ENCODE measurements around the gene ACOX1.

The ACOX1 gene

GRCh38 chr17:75892556-75893224, 86.3 kb downstream of the ACOX1 start:
- DNase-seq (ENCODE audit: low spot score): no peak

GRCh38 chr17:75891605-75892555, 87.1 kb downstream of the ACOX1 start:
- no peak for DNase-seq (ENCODE audit: low spot score)
